C4-2B (cell line): ENCODE results near the gene MITF.

Experiments used
- ZFX ChIP-seq: fragments of 450-650 bp; IDR thresholded peaks from 2 replicates; pipeline ENCODE4 v1.6.1; 2017
- TF ChIP-seq, protein P1 (sequence below): fragments of 450-650 bp; conservative IDR thresholded peaks from 2 replicates; pipeline ENCODE4 v1.5.1; 2017; ENCODE audit warnings: mild to moderate bottlenecking

DNA sequence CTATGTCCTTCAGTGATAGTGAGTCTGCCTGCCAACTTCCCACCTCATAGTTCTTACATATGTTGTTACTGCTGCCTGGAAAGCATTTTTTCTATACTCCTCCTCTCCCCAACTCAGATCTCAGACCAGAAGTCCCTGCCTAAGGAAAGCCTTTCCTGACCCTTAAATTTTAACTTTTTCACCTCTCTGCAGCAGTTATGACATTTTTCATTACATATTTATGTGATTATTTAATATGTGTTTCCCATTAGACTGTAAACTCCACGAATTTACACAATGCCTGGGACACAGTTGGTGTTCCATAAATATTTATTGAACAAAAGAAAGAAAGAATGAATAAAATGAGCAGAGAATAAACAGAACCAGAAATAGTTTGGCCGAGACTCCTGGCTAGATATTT is 125.5 kb downstream of the MITF start:
- TF ChIP-seq, protein P1, sequence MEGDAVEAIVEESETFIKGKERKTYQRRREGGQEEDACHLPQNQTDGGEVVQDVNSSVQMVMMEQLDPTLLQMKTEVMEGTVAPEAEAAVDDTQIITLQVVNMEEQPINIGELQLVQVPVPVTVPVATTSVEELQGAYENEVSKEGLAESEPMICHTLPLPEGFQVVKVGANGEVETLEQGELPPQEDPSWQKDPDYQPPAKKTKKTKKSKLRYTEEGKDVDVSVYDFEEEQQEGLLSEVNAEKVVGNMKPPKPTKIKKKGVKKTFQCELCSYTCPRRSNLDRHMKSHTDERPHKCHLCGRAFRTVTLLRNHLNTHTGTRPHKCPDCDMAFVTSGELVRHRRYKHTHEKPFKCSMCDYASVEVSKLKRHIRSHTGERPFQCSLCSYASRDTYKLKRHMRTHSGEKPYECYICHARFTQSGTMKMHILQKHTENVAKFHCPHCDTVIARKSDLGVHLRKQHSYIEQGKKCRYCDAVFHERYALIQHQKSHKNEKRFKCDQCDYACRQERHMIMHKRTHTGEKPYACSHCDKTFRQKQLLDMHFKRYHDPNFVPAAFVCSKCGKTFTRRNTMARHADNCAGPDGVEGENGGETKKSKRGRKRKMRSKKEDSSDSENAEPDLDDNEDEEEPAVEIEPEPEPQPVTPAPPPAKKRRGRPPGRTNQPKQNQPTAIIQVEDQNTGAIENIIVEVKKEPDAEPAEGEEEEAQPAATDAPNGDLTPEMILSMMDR, result no peak
- no peak for TF ChIP-seq ZFX
